Lung microvascular endothelial cell (primary cell): ENCODE results near the gene HOTAIR. TPM values are rescaled to one million over a fixed set of nuclear protein-coding genes. Genes with fewer than 3 reads are reported as not detected.
A peak's percentile ranks its signal among the peaks of the same experiment; 100 is the strongest.

ENCODE experiments used
- DNase-seq, 2 donors: peaks; one replicate each; pipeline versions ENCODE4 v3.0.0 to v3.0.0-alpha.2; 2010; ENCODE audit warnings: low read depth in 2 of 2
- total RNA-seq: library from RNA; depleted of rRNA; stranded (reverse); fragments of >200 nt; gene quantifications from 2 replicates; pipeline ENCODE4 v1.2.1, GENCODE V29; 2014

Gene HOTAIR
- total RNA-seq, 1 donor from 2014 or later, result not detected

- DNase-seq, result no peak
Measured at GRCh38 chr12:54011665-54012532, 37.1 kb upstream of the HOTAIR start.

- no peak for DNase-seq
Measured at GRCh38 chr12:54010972-54011664, 36.4 kb upstream of the HOTAIR start.

GRCh38 chr12:54010053-54010971 lies 35.6 kb upstream of the HOTAIR start:
- DNase-seq, result no peak

DNA sequence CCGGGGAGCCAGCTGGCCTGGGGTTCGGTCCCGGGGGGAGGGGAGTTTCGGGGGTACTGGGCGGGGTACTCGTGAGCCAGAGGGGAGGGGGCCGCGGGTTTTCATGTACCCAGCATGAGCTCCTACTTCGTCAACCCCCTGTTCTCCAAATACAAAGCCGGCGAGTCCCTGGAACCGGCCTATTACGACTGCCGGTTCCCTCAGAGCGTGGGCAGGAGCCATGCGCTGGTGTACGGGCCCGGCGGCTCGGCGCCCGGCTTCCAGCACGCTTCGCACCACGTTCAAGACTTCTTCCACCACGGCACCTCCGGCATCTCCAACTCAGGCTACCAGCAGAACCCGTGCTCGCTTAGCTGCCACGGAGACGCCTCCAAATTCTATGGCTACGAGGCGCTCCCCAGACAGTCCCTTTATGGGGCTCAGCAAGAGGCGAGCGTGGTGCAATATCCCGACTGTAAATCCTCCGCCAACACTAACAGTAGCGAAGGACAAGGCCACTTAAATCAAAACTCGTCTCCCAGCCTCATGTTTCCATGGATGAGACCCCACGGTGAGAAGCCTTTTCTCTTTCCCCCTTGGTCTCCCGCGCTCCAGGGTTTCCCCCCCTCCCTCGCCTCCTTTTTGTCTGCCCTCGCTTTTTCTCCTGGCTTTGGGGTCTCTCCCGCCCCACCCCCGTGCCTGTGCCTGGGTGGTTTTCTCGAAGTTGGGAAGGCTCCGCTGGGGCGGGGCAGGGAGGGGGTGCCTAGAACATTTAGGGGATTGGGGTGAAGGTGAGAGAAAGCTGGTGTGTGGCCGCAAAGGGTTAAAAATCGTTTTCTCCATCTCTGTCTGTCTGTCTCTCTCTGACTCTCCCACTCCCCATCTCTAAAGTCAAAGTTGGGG lies 34.7 kb upstream of the HOTAIR start:
- no peak for DNase-seq

- DNase-seq, result no peak
Measured at GRCh38 chr12:54008260-54008552, 33.5 kb upstream of the HOTAIR start.

GRCh38 chr12:54007538-54008259 lies 32.9 kb upstream of the HOTAIR start:
- DNase-seq, result no peak

- no peak for DNase-seq
Measured at GRCh38 chr12:54006559-54007220, 31.9 kb upstream of the HOTAIR start.

- peak; percentile 82 to 85 for DNase-seq
Measured at GRCh38 chr12:54005853-54006558, 31.3 kb upstream of the HOTAIR start.

GRCh38 chr12:54005531-54005852 lies 30.7 kb upstream of the HOTAIR start:
- no peak for DNase-seq

DNA sequence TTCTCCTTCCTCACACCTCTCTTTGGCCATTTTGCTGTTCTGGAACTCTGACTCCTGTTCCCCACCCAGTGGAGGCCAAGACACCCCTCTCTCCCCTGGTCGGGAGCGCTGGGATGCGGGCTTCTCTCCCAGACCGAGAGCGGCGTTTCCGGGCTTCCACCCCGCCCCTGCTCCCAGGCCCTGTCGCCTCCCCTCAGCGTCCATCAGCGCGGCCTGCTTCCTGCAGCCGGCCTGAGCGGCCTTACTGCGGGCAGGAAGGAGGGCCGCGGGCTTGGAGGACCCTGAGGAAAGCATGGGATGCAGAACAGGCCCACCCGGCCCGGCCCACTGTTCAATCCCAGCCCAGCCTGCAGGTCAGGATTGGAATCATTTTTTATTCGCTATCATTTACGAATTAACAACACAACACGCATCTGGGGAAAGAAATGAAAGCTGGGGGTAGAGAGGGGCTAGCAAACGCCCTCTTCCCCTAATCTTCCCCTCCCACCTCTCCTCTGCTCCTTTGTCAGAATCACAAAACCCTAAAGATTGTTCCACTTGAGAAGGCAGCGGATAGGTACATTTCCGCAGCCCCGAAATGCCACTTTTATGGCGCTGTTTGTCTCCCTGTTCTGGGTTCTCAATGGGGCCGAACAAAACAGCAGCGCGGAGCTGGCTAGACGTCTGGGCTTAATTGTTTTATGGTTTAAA lies 30.2 kb upstream of the HOTAIR start:
- no peak for DNase-seq

DNA sequence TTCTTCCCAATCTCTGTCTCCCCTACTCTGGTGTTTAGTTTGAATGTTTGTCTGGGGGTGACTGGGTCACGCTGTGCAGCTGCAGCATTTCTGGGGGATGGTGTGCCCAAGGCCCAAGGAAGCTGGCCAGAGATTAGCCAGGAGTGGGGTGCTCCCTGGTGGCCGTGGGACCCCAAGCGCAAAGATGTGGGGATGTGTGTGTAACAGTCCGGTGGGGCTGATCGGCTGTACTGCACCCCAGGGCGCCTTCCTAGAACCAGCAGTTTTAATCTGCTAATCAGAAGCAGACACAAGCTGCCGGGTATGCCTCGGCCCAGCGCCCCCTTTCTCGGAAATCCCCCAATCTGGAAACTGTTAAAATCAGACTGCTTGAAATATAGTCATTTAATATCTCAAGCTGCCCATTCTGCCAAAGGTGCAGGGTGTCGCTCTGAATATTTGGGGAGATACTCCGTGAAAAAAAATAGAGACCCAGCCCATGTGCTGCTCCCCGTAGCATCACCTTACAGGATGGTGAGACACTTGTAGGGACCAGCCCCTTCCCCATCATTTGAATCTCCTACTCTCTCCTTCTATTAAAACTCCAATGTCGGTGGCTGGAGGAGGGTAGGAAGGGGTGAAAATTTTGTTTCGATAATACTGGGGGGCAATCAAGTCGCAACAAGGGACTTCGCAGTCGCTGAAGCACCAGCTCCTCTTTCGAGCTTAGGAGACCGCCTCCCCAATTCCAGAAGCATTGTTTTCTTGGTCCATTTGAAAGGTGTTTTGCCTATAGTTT lies 29.5 kb upstream of the HOTAIR start:
- DNase-seq, result no peak

DNA sequence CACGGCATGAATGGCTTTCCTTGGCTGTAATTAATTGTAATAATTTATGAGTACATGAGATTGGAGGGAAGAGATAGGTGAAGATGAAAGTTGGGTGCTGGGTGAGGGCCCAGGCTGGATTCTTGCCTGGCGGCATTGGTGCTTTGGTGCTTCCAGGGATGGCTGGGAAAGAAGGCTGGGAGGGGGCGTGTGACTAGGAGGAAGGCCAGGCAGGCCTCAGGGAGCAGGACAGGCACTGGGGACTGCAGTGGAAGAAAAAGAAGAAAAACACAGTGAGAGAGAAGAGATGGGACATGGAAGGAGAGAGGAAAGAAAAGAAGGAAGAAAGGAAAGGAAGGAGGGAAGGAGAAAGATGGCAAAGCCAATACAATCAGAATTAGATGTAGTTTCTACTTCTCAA lies 28.9 kb upstream of the HOTAIR start:
- no peak for DNase-seq

DNA sequence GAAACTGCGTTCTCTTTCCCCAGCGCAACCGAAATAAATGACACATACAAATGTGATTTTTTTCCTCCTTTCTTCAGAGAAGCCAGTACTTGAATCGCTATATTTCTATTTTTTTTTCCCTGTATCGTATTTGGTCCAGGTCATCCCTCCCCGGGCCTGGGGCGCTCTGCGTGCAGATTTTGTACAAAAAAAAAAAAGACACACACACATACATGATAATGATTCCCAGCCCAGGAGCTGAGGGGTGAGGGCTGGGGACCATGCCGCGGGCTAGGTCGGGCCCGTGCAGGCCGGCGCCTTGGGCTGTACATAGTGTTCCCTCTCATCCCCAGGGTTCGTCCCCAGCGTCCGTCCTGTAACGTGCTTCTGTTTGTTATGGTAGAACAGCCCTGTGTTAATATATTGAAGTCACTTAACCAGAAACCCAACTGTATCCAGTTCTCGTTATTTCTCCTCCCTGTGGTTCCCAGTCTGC lies 28.2 kb upstream of the HOTAIR start:
- DNase-seq, result no peak

GRCh38 chr12:54002278-54002914 lies 27.6 kb upstream of the HOTAIR start:
- no peak for DNase-seq

DNA sequence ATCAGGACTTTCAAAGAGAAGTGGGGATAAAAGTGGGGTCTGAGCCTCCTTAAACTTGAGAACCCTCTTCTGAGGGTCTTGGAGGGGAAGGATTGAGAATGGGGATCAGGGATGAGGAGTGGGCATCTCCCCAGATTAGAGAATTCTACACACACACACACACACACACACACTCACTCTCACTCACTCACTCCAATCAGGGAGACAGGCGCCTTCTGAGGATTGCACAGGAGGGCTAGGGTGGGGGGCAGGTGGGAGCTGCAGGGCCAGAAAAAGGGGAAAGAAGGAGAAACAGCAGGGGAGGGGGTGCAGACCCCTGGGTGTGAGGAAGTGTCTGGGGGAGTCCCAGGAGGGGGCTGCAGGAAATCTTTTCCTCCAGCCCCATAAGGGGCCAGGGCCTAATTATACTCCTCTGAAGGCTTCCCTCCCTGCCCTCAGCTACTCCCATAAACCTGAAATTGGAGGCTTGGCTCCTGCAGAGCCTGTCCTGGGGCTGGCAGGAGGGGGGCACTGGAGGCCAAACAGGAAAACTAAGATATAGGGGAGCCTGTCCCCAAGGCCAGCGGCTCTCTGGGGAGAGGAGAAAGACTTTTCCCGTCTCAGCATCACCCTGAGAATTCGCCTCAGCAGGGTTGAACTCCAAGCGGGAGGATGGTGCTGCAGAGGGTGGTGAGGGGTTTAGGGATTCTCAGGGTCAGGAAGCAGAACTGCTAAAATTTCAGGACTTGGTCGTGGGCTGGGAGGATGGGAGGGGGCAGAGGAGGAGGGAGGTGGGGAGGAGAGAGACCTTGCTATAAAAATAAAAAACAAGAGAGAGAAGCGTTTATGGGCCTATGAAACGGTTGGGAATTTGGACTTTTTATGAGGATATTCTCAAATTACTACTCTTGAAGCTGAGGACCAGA lies 26.8 kb upstream of the HOTAIR start:
- DNase-seq, result no peak
